HG03196 (cell line): Measurements from ENCODE around the gene MDH1B.
"Not testable (repeated sequence)": the region's sequence is repeated elsewhere in the genome, so short reads cannot be mapped to it uniquely, and the experiment has no call there.

ENCODE experiments used
- ATAC-seq: cut with Tn5 transposase; IDR thresholded peaks from one replicate; pipeline ENCODE4 v1.9.1; 2021; ENCODE audit not compliant: unreplicated experiment

Gene MDH1B

GRCh38 chr2:206774871-206775270, 9.7 kb upstream of the MDH1B start:
- no peak for ATAC-seq

- ATAC-seq = no peak
Measured at GRCh38 chr2:206766057-206766930, 1.2 kb upstream of the MDH1B start.

- ATAC-seq = no peak
Measured at GRCh38 chr2:206764673-206765241, 371 bp downstream of the MDH1B start.

- no peak for ATAC-seq
Measured at GRCh38 chr2:206756816-206757215, 8.3 kb downstream of the MDH1B start.

- no peak for ATAC-seq
Measured at GRCh38 chr2:206740800-206741199, 24.3 kb downstream of the MDH1B start.

GRCh38 chr2:206739271-206739670, 25.9 kb downstream of the MDH1B start:
- no peak for ATAC-seq

- no peak for ATAC-seq
Measured at GRCh38 chr2:206736935-206737334, 28.2 kb downstream of the MDH1B start.

- ATAC-seq = no peak
Measured at GRCh38 chr2:206733341-206733740, 31.8 kb downstream of the MDH1B start.

- no peak for ATAC-seq
Measured at GRCh38 chr2:206728277-206729199, 36.6 kb downstream of the MDH1B start.

- ATAC-seq = no peak
Measured at GRCh38 chr2:206727287-206727686, 37.8 kb downstream of the MDH1B start.

- ATAC-seq = no peak
Measured at GRCh38 chr2:206723288-206723687, 41.8 kb downstream of the MDH1B start.

- ATAC-seq = peak; percentile 74
Measured at GRCh38 chr2:206721256-206721920, 43.7 kb downstream of the MDH1B start.

- ATAC-seq = no peak
Measured at GRCh38 chr2:206718296-206718695, 46.8 kb downstream of the MDH1B start, which contains the start of gene DYTN. TSS of gene DYTN (minus strand) at chr2:206718396. CDS start at chr2:206718279, 117 bp downstream.

- no peak for ATAC-seq
Measured at GRCh38 chr2:206716623-206717022, 48.5 kb downstream of the MDH1B start.

GRCh38 chr2:206715183-206715582, 49.9 kb downstream of the MDH1B start:
- ATAC-seq = not testable (repeated sequence)

- ATAC-seq = no peak
Measured at GRCh38 chr2:206713746-206714145, 51.4 kb downstream of the MDH1B start.

- ATAC-seq = no peak
Measured at GRCh38 chr2:206708286-206708685, 56.8 kb downstream of the MDH1B start.

GRCh38 chr2:206707164-206707701, 57.9 kb downstream of the MDH1B start:
- no peak for ATAC-seq

GRCh38 chr2:206701952-206702605, 63.0 kb downstream of the MDH1B start:
- ATAC-seq = no peak

GRCh38 chr2:206700156-206700555, 65.0 kb downstream of the MDH1B start:
- ATAC-seq = no peak
